ENCODE results near the gene HSPA12A. TPM values are rescaled to one million over a fixed set of nuclear protein-coding genes. Genes with fewer than 3 reads are reported as not detected.

HSPA12A gene
- total RNA-seq, 2 donors from 2014 or later = 10.1 to 11.5 TPM

DNA sequence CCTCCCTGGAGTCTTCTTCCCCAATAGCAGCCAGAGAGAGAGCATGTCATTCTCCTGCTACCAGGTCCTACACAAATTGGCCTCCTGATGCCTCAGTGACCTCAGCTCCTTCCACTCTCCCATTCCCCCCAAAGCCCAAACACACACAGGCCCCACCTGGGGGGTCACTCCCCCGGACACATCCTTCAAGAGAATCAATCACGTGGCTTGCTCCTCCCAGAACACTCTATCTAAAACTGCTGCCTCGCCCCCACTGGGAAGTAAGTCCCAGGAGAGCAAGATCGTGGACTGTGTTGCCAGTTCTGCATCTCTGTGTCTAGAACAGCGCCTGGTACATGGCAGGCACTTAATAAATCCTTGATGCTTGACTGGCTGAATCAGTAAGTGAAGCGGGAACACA is 2.5 kb upstream of the HSPA12A start:
- Histone ChIP-seq H3K27ac (no peak overlapping the region), H3K4me3 (no peak overlapping the region)
- TF ChIP-seq, protein P1, sequence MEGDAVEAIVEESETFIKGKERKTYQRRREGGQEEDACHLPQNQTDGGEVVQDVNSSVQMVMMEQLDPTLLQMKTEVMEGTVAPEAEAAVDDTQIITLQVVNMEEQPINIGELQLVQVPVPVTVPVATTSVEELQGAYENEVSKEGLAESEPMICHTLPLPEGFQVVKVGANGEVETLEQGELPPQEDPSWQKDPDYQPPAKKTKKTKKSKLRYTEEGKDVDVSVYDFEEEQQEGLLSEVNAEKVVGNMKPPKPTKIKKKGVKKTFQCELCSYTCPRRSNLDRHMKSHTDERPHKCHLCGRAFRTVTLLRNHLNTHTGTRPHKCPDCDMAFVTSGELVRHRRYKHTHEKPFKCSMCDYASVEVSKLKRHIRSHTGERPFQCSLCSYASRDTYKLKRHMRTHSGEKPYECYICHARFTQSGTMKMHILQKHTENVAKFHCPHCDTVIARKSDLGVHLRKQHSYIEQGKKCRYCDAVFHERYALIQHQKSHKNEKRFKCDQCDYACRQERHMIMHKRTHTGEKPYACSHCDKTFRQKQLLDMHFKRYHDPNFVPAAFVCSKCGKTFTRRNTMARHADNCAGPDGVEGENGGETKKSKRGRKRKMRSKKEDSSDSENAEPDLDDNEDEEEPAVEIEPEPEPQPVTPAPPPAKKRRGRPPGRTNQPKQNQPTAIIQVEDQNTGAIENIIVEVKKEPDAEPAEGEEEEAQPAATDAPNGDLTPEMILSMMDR (IDR thresholded peaks at IDR 0.05) = no peak

DNA sequence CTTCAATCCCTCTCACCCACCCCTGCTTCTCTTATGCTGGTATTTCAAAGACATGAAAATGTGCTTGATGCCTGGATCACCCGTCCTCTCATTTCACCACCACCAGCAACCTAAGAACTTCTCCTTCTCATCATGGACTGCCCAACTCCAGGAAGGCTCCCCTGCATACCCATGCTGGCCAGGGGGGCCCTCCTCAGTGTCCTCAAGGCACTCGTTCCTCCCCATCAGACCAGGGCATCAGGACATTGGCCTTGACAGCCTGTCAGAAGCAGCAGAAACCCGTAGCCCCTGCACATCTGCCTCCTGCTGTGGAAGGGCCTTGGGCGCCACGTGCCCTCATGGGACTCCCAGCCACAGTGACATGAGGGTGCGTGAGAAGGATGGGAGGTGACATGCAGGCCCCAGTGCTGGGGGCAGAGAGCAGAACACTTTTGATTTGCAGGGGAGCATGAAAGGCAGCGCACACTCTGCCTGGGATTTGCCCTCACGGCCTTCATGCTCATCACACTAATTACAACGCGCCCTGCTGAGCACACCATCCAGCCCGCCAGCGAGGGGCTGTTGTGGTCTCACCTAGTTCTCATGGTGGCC is 1.9 kb upstream of the HSPA12A start:
- Histone ChIP-seq H3K27me3 (no peaks in the 10 kb centered on the region), H3K4me1 (peaks cover 0 to 13% of the 10 kb centered on the region in 2 donors), H3K27ac (no peak overlapping the region), H3K4me3 (no peak overlapping the region), H3K36me3 (no peaks in the 10 kb centered on the region), H3K9me3 (no peaks in the 10 kb centered on the region)
- TF ChIP-seq, protein P1 (IDR thresholded peaks at IDR 0.05) = no peak
- no peak for DNase-seq (ENCODE audit: low spot score)

More for the DNA sequence above, 2.5 kb upstream of the HSPA12A start:
- DNase-seq (ENCODE audit: low spot score) = no peak
- H3K27me3 ChIP-seq = no peaks in the 10 kb centered on the region
- no peaks in the 10 kb centered on the region for H3K9me3 ChIP-seq
- H3K36me3 ChIP-seq = no peaks in the 10 kb centered on the region
- peaks cover 0 to 13% of the 10 kb centered on the region in 2 donors for H3K4me1 ChIP-seq

DNA sequence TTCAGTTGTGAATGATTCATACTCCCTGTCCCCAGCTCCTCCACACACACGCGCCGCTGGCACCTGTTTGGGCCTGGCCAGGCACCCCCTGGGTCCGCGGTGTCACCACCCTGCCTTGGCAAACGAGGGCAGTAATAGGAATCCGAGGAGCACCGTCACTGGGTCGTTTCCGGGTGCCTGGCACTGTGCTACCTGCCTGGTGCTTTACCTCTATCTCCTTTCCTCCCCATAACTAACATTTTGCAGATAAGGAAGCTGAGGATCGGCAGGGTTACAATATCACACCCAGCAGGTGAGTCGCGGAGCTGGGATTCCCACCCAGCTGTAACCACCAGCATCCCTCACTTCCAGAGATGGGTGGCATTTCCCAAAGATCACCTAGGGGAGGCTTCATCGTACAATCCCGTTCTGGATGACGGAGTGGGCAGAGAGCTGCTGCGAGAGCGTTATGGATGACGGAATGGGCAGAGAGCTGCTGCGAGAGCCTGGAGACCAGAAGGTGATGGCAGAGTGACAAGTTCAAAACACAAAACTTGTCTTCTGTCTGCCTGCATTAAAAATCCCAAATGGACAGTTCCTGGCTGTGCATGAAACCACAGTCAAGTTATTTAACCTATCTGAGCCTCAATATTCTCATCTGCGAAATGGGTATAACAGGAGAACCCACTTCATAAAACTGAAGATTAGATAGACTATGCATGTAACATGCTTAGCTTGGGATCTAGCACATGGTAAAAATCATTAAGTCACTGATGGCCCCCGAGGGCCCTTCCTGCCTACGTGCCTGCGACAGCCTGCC is 1.1 kb upstream of the HSPA12A start:
- Histone ChIP-seq H3K9me3 (no peaks in the 10 kb centered on the region), H3K27me3 (no peaks in the 10 kb centered on the region), H3K36me3 (no peaks in the 10 kb centered on the region), H3K4me1 (peaks cover 0 to 13% of the 10 kb centered on the region in 2 donors), H3K27ac (peak overlapping the region; percentile 92), H3K4me3 (peak overlapping the region; percentile 85 to 91)
- TF ChIP-seq, protein P1 (IDR thresholded peaks at IDR 0.05) = no peak
- no peak for DNase-seq (ENCODE audit: low spot score)

DNA sequence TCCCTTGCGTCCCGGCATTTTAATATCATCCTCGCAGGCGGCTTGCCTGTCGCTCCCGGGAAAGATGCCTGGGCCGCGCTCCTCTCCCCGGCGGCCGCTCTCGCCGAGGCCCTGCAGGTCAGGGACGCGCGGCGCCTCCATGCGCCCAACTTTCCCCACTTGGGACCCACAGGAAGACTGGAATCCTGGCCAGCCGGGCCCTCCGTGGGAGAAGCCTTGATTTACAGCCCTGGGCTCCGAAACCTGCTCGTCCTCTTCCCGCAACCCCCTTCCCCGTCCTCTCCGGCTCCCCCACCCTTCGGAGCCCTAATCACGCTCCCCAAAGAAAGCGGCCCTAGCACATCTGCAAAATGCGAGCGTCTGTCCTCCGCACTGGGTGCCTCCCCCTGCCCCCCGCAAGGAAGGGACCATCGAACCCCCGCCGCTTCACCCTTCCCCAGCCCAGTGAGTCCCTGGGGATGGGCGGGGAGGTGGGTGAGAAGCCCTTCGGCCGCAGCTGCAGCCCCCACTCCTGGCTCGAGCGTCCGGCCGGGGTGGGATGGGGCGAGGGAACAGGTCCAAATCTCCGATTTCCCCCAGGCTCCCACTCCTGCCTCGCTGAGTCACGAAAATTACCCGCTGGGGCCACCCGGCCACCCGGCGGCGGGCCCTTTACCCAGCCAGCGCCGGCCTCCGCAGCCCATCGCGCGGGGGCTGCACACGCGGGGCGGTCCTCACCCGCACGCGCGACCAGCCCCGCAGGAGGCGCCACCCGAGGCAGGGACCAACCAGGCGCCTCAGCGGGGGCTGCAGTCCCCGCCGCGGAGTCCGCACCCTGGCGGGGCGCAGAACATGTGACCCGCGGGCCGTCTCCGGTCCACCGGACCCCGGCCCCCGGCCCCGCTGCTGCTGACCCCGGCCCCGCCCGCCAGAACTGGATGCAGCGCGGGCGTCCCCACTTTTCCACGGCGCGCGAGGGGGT is 695 bp downstream of the HSPA12A start:
- Histone ChIP-seq H3K9me3 (no peaks in the 10 kb centered on the region), H3K27ac (peak overlapping the region; percentile 80 to 92), H3K4me3 (peak overlapping the region; percentile 85 to 91), H3K36me3 (no peaks in the 10 kb centered on the region), H3K27me3 (no peaks in the 10 kb centered on the region), H3K4me1 (peaks cover 0 to 13% of the 10 kb centered on the region in 2 donors)
- DNase-seq (ENCODE audit: low spot score) = no peak
- TF ChIP-seq, protein P1 (IDR thresholded peaks at IDR 0.05) = peak in 1 of 2 donors; percentile 39

DNA sequence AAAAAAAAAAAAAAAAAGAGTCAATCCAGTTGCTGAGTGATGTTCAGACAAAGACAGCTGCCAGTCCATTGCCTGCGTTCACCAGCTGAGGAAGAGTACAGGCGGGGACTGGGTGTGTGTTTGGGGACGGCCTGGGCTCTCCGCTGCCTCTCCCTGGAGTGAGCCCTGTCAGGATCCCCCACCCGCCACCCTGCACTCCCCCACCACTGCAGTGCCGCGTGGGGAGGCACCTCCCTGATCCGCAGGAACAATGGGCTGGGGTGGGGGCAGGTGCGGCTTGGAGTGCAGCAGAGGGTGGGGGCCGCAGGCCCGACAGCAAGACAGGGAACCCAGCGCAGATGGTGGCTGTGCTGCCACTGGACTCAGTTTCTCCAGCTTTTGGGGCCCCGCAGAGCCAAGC is 1.4 kb downstream of the HSPA12A start:
- TF ChIP-seq, protein P1 (IDR thresholded peaks at IDR 0.05) = no peak
- no peak for DNase-seq (ENCODE audit: low spot score)
- Histone ChIP-seq H3K4me3 (peak overlapping the region; percentile 85 to 91), H3K4me1 (peaks cover 0 to 13% of the 10 kb centered on the region in 2 donors), H3K27ac (peak overlapping the region; percentile 80 to 92), H3K36me3 (no peaks in the 10 kb centered on the region), H3K9me3 (no peaks in the 10 kb centered on the region), H3K27me3 (no peaks in the 10 kb centered on the region)
